Measurements from ENCODE around the gene STIP1.

DNA sequence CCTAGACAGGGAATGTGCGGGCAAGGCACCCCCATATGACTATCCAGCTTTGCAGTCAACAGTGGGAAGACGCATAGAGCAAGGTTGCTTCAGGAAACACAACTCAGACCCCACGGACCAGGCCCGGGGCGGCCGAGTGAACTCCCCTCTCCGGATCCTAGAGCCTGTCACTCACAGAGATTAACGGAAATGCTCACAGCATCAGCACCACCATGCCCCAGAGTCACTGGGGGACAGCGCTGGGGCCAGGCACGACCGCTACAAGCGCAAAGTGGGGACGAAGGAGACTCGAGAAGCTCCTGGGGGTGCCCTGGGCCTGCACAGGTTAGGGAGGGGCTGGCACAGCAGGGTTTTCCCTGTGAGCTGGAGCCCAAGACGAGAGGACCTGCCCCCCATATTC, 35.9 kb upstream of the STIP1 start:
- TF ChIP-seq POLR2A (IDR thresholded peaks at IDR 0.05; ENCODE audit: low read length) (no peak), GATA1 (IDR thresholded peaks at IDR 0.05; ENCODE audit: low read depth, low read length) (no peak)

Measured in erythroblast (primary cell).